Measurements from ENCODE around the gene DHX58.

The DHX58 gene

GRCh38 chr17:42107124-42107523 lies 5.4 kb downstream of the DHX58 start:
- Histone ChIP-seq H3K4me3 (ENCODE audit: low read depth in 1 of 2, low read length in 2 of 2) (no peak overlapping the region), H3K9me3 (ENCODE audit: control insufficient read depth in 1 of 2, low read length in 2 of 2) (no peaks in the 10 kb centered on the region), H3K27ac (ENCODE audit: low read length) (no peak overlapping the region), H3K27me3 (ENCODE audit: low read depth, low read length) (no peaks in the 10 kb centered on the region), H3K4me1 (ENCODE audit: control insufficient read depth in 1 of 2, insufficient read depth in 2 of 2, low read length in 2 of 2) (peaks cover 4 to 12% of the 10 kb centered on the region in 2 donors), H3K36me3 (ENCODE audit: control insufficient read depth in 1 of 2, insufficient read depth in 2 of 2, low read length in 2 of 2) (peaks cover 0 to 32% of the 10 kb centered on the region in 2 donors)

- H3K27me3 ChIP-seq (ENCODE audit: low read depth, low read length) = no peaks in the 10 kb centered on the region
- H3K36me3 ChIP-seq (ENCODE audit: control insufficient read depth in 1 of 2, insufficient read depth in 2 of 2, low read length in 2 of 2) = peaks cover 0 to 32% of the 10 kb centered on the region in 2 donors
Observed at GRCh38 chr17:42106009-42106408, 6.5 kb downstream of the DHX58 start.

GRCh38 chr17:42104264-42104663 lies 8.2 kb downstream of the DHX58 start:
- H3K36me3 ChIP-seq (ENCODE audit: control insufficient read depth in 1 of 2, insufficient read depth in 2 of 2, low read length in 2 of 2) = peaks cover 0 to 32% of the 10 kb centered on the region in 2 donors

More at GRCh38 chr17:42106009-42106408, 6.5 kb downstream of the DHX58 start:
- no peak overlapping the region for H3K4me3 ChIP-seq (ENCODE audit: low read depth in 1 of 2, low read length in 2 of 2)
- peaks cover 0 to 6% of the 10 kb centered on the region in 2 donors for H3K4me1 ChIP-seq (ENCODE audit: control insufficient read depth in 1 of 2, insufficient read depth in 2 of 2, low read length in 2 of 2)
- no peaks in the 10 kb centered on the region for H3K9me3 ChIP-seq (ENCODE audit: control insufficient read depth in 1 of 2, low read length in 2 of 2)
- no peak overlapping the region for H3K27ac ChIP-seq (ENCODE audit: low read length)

GRCh38 chr17:42103221-42103954 lies 9.1 kb downstream of the DHX58 start:
- Histone ChIP-seq H3K36me3 (ENCODE audit: control insufficient read depth in 1 of 2, insufficient read depth in 2 of 2, low read length in 2 of 2) (peaks cover 0 to 25% of the 10 kb centered on the region in 2 donors), H3K4me3 (ENCODE audit: low read depth in 1 of 2, low read length in 2 of 2) (no peak overlapping the region), H3K4me1 (ENCODE audit: control insufficient read depth in 1 of 2, insufficient read depth in 2 of 2, low read length in 2 of 2) (peaks cover 0 to 5% of the 10 kb centered on the region in 2 donors), H3K9me3 (ENCODE audit: control insufficient read depth in 1 of 2, low read length in 2 of 2) (no peaks in the 10 kb centered on the region), H3K27me3 (ENCODE audit: low read depth, low read length) (no peaks in the 10 kb centered on the region), H3K27ac (ENCODE audit: low read length) (no peak overlapping the region)

More at GRCh38 chr17:42104264-42104663, 8.2 kb downstream of the DHX58 start:
- H3K4me1 ChIP-seq (ENCODE audit: control insufficient read depth in 1 of 2, insufficient read depth in 2 of 2, low read length in 2 of 2) = peaks cover 0 to 5% of the 10 kb centered on the region in 2 donors
- no peak overlapping the region for H3K4me3 ChIP-seq (ENCODE audit: low read depth in 1 of 2, low read length in 2 of 2)
- no peaks in the 10 kb centered on the region for H3K9me3 ChIP-seq (ENCODE audit: control insufficient read depth in 1 of 2, low read length in 2 of 2)
- no peak overlapping the region for H3K27ac ChIP-seq (ENCODE audit: low read length)
- H3K27me3 ChIP-seq (ENCODE audit: low read depth, low read length) = no peaks in the 10 kb centered on the region

GRCh38 chr17:42101513-42102292 lies 10.8 kb downstream of the DHX58 start:
- no peak overlapping the region for H3K27ac ChIP-seq (ENCODE audit: low read length)
- peaks cover 0 to 25% of the 10 kb centered on the region in 2 donors for H3K36me3 ChIP-seq (ENCODE audit: control insufficient read depth in 1 of 2, insufficient read depth in 2 of 2, low read length in 2 of 2)
- no peaks in the 10 kb centered on the region for H3K9me3 ChIP-seq (ENCODE audit: control insufficient read depth in 1 of 2, low read length in 2 of 2)
- peaks cover 0 to 14% of the 10 kb centered on the region in 2 donors for H3K4me1 ChIP-seq (ENCODE audit: control insufficient read depth in 1 of 2, insufficient read depth in 2 of 2, low read length in 2 of 2)
- no peak overlapping the region for H3K4me3 ChIP-seq (ENCODE audit: low read depth in 1 of 2, low read length in 2 of 2)
- peaks cover 11% of the 10 kb centered on the region for H3K27me3 ChIP-seq (ENCODE audit: low read depth, low read length)

GRCh38 chr17:42098730-42099399 lies 13.6 kb downstream of the DHX58 start:
- no peak overlapping the region for H3K4me3 ChIP-seq (ENCODE audit: low read depth in 1 of 2, low read length in 2 of 2)
- H3K27ac ChIP-seq (ENCODE audit: low read length) = no peak overlapping the region
- peaks cover 0 to 14% of the 10 kb centered on the region in 2 donors for H3K4me1 ChIP-seq (ENCODE audit: control insufficient read depth in 1 of 2, insufficient read depth in 2 of 2, low read length in 2 of 2)
- H3K27me3 ChIP-seq (ENCODE audit: low read depth, low read length) = peaks cover 18% of the 10 kb centered on the region
- H3K9me3 ChIP-seq (ENCODE audit: control insufficient read depth in 1 of 2, low read length in 2 of 2) = no peaks in the 10 kb centered on the region
- peaks cover 0 to 6% of the 10 kb centered on the region in 2 donors for H3K36me3 ChIP-seq (ENCODE audit: control insufficient read depth in 1 of 2, insufficient read depth in 2 of 2, low read length in 2 of 2)

- no peaks in the 10 kb centered on the region for H3K9me3 ChIP-seq (ENCODE audit: control insufficient read depth in 1 of 2, low read length in 2 of 2)
- no peaks in the 10 kb centered on the region for H3K36me3 ChIP-seq (ENCODE audit: control insufficient read depth in 1 of 2, insufficient read depth in 2 of 2, low read length in 2 of 2)
- H3K27me3 ChIP-seq (ENCODE audit: low read depth, low read length) = peaks cover 18% of the 10 kb centered on the region
- H3K4me3 ChIP-seq (ENCODE audit: low read depth in 1 of 2, low read length in 2 of 2) = no peak within 1 kb of the TSS
- peaks cover 0 to 14% of the 10 kb centered on the region in 2 donors for H3K4me1 ChIP-seq (ENCODE audit: control insufficient read depth in 1 of 2, insufficient read depth in 2 of 2, low read length in 2 of 2)
- no peak within 1 kb of the TSS for H3K27ac ChIP-seq (ENCODE audit: low read length)
Observed at GRCh38 chr17:42097691-42098631, 14.6 kb downstream of the DHX58 start, which contains the start of gene ZNF385C. Gene ZNF385C, minus strand, starts transcription at chr17:42098473. Its CDS starts 35,417 bp downstream, at chr17:42063056.

- Histone ChIP-seq H3K27me3 (ENCODE audit: low read depth, low read length) (peaks cover 18% of the 10 kb centered on the region), H3K9me3 (ENCODE audit: control insufficient read depth in 1 of 2, low read length in 2 of 2) (no peaks in the 10 kb centered on the region), H3K4me1 (ENCODE audit: control insufficient read depth in 1 of 2, insufficient read depth in 2 of 2, low read length in 2 of 2) (peaks cover 0 to 9% of the 10 kb centered on the region in 2 donors), H3K4me3 (ENCODE audit: low read depth in 1 of 2, low read length in 2 of 2) (no peak overlapping the region), H3K36me3 (ENCODE audit: control insufficient read depth in 1 of 2, insufficient read depth in 2 of 2, low read length in 2 of 2) (no peaks in the 10 kb centered on the region), H3K27ac (ENCODE audit: low read length) (no peak overlapping the region)
Observed at GRCh38 chr17:42096360-42097111, 16.0 kb downstream of the DHX58 start.

- H3K27ac ChIP-seq (ENCODE audit: low read length) = no peak overlapping the region
Observed at GRCh38 chr17:42094375-42095069, 18.0 kb downstream of the DHX58 start.

More at GRCh38 chr17:42094375-42095069, 18.0 kb downstream of the DHX58 start:
- Histone ChIP-seq H3K9me3 (ENCODE audit: control insufficient read depth in 1 of 2, low read length in 2 of 2) (no peaks in the 10 kb centered on the region), H3K4me3 (ENCODE audit: low read depth in 1 of 2, low read length in 2 of 2) (no peak overlapping the region), H3K4me1 (ENCODE audit: control insufficient read depth in 1 of 2, insufficient read depth in 2 of 2, low read length in 2 of 2) (peaks cover 0 to 9% of the 10 kb centered on the region in 2 donors), H3K36me3 (ENCODE audit: control insufficient read depth in 1 of 2, insufficient read depth in 2 of 2, low read length in 2 of 2) (no peaks in the 10 kb centered on the region), H3K27me3 (ENCODE audit: low read depth, low read length) (peaks cover 18% of the 10 kb centered on the region)
